HL-60/S4 treated with retinoic acid at 250 ng/mL for 4 days and 3 days (cell line): ENCODE results near the gene ARX.

Source experiments
- in situ Hi-C: fragments of 300-500 bp; cut with MboI; formaldehyde crosslinking; loops from 2 replicates; pipeline ENCODE4 v1.7.0; 2022; ENCODE audit warnings: low sequenced_read_pairs

Gene ARX

GRCh38 chrX:25001808-25002660 lies 13.7 kb downstream of the ARX start:
- in situ Hi-C loops, result no loop called here

- in situ Hi-C loops, result no loop called here
Measured at GRCh38 chrX:24999511-24999910, 16.3 kb downstream of the ARX start.

GRCh38 chrX:24996096-24996709 lies 19.6 kb downstream of the ARX start:
- in situ Hi-C loops, result no loop called here

DNA sequence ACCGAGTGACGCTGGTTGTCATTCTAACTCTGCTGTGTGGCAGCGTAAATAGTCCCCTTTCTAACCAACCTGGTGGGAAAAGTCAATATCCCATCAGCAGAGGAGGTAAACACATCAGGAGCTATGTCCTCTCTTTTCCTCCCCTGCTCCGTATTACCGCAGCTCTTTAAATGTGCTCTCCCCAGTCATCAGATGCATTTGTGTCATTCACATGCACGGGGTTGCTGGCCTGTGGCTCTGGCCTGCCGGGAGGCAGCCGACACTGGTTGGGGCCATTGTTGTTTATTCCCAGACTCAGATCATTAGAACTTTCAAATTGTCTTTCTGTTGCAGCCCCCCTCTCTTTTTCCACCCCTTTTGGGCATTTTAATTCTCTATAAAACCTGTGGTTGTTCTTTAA lies 21.9 kb downstream of the ARX start:
- in situ Hi-C loops, result no loop called here

- in situ Hi-C loops, result no loop called here
Measured at GRCh38 chrX:24990535-24990934, 25.2 kb downstream of the ARX start.

DNA sequence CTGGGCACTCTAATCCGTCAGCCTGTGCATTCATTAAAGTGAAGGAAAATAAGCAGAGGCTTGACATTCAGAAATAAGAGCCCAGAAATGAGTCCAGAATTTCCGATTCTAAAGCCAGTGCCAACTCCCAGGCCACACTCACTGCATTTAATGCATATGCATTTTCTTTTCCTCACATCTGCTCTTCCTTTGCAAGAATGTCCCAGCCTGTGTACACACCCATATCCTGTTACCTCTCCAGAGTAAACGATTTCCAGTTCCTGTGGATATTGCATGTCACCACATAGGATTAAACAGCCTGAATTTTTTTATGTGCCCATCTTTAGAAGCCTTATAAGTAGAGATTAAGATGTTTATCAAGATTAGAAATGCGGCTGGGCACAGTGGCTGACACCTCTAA lies 27.5 kb downstream of the ARX start:
- in situ Hi-C loops, result no loop called here

DNA sequence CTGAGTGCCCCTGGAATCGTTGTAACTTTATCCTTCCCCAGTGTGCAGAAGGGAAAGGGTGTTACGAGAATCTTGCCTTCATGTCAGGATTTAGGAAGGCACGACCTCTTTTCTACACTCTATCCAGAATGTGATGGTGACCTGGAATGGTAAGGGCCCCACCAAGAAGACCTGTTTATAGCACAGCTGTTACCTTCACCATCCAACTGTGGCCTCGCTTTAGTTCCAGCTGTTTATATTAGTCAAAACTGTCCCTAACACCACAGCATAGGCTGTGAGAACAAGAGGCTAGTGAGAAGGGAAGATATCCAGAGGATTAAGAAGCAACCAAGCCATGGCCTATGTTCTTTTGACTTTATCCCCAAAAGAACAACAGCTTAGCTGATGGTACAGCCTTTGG lies 28.0 kb downstream of the ARX start:
- in situ Hi-C loops, result no loop called here

GRCh38 chrX:24985120-24985519 lies 30.6 kb downstream of the ARX start:
- in situ Hi-C loops, result no loop called here

DNA sequence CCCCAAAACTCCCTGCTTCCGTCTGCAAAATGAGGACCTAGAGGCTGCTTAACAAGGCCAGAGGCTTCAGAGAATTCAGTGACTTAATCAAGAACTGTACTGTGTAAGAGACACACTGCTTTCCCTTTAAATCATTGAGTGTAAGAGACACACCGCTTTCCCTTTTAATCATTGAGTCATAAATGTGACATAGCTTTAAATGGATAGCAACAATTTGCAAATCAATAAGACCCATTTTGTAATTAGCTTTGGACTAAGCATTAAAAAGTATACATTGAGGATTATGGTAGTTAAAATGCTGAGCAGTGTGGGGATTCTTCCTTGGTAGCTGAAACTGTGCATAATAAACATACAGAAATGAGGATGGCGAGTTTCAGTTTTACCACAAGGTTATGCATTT lies 31.8 kb downstream of the ARX start:
- in situ Hi-C loops, result no loop called here

- in situ Hi-C loops, result no loop called here
Measured at GRCh38 chrX:24982306-24982965, 33.3 kb downstream of the ARX start.

- in situ Hi-C loops, result no loop called here
Measured at GRCh38 chrX:24981030-24981429, 34.7 kb downstream of the ARX start.

- in situ Hi-C loops, result no loop called here
Measured at GRCh38 chrX:24979081-24979480, 36.7 kb downstream of the ARX start.

DNA sequence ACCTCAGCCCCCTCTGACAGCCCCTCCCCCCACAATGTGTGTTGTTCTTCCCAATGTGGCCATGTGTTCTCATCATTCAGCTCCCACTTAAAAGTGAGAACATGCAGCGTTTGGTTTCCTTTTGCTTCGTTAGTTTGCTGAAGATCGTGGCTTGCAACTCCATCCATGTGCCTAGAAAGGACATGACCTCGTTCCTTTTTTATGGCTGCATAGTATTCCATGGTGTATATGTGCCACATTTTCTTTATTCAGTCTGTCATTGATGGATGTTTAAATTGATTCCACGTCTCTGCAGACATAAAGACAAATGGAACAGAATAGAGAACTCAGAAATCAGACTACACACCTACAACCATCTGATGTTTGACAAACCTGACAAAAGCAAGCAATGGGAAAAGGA lies 46.0 kb downstream of the ARX start:
- in situ Hi-C loops, result no loop called here

- in situ Hi-C loops, result no loop called here
Measured at GRCh38 chrX:24965372-24965771, 50.4 kb downstream of the ARX start.

- in situ Hi-C loops, result no loop called here
Measured at GRCh38 chrX:24963823-24964222, 51.9 kb downstream of the ARX start.

DNA sequence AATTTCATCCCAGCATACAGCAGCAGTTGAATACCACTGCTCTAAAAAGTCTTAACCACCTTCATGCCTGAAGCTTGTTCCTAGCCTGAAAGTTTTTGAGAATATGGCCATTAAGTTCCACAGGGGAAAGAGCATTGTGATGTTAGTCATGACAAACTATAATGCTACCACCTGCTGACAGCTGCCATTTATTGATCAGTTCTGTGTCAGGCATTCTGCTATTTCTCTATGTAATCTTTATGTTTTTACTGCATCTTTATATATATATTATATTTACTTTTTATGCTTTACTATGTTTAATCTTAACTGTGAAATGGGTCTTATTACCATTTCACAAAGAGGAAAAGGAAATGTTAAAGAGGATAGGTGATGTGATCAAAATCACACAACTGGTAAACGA lies 54.0 kb downstream of the ARX start:
- in situ Hi-C loops, result no loop called here

DNA sequence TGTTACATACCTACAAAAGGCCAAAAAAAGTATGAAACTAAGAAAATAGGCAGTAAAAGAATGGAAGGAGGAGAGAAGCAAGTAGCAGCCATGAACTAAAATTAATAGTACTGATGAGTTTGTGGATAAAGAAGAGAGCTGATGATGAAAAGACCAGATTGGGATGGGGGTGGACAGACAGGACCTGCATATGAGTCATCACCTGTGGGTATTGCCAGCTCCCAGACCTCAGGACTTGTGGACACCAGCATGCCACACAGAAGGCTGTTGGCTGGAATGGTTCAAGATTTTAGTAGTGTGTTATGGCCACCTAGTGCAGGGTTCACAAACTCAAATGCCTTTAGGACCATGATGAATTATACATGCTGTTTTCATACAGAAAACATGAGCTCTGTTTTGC lies 58.9 kb downstream of the ARX start:
- in situ Hi-C loops, result no loop called here

GRCh38 chrX:24955372-24955930 lies 60.3 kb downstream of the ARX start:
- in situ Hi-C loops, result no loop called here

GRCh38 chrX:24954732-24955131 lies 61.0 kb downstream of the ARX start:
- in situ Hi-C loops, result no loop called here
